ENCODE measurements around the gene ZNF354C. TPM values are rescaled to one million over a fixed set of nuclear protein-coding genes. Genes with fewer than 3 reads are reported as not detected.

Gene ZNF354C
- total and polyA plus RNA-seq, 2 of the 13 experiments (the other 11 are each of a cell fraction or from before 2014, with no cell fraction given), result 0.02 TPM; not detected in 1

GRCh38 chr5:179044765-179045164 lies 15.4 kb upstream of the ZNF354C start:
- in situ Hi-C loops (cut with HindIII; ENCODE audit: extremely low pct_ligation_motif_present, low pct_unique_long_range_greater_than_20kb) (no loop called here), intact Hi-C loops (cut with micrococcal nuclease; ENCODE audit: unreplicated experiment) (no loop called here)
- Histone ChIP-seq H3K4me1 (ENCODE audit: insufficient read depth, low read length) (no peaks in the 10 kb centered on the region), H3K4me3 (replicated peaks in 1 of 3; ENCODE audit: insufficient read depth in 1 of 3, low read depth in 2 of 3, low read length in 3 of 3) (no peak overlapping the region), H3K27ac (ENCODE audit: extremely low read length, insufficient read depth, low read length) (no peak overlapping the region), H2AFZ (ENCODE audit: low read length) (no peak overlapping the region), H3K79me2 (ENCODE audit: insufficient read depth, low read length) (no peaks in the 10 kb centered on the region), H3K4me2 (ENCODE audit: low read depth, low read length) (no peak overlapping the region), H3K9me3 (ENCODE audit: low read length) (peaks cover 58% of the 10 kb centered on the region), H3K27me3 (ENCODE audit: control insufficient read depth in 1 of 2, insufficient read depth in 2 of 2, low read length in 2 of 2) (no peaks in the 10 kb centered on the region; a peak in 1 of 5 replicates), H4K20me1 (ENCODE audit: insufficient read depth, low read length) (no peaks in the 10 kb centered on the region), H3K9ac (ENCODE audit: insufficient read depth, low read depth, low read length) (no peak overlapping the region), H3K36me3 (replicated peaks in 1 of 2; ENCODE audit: control insufficient read depth in 1 of 2, insufficient read depth in 2 of 2, low read length in 2 of 2) (no peaks in the 10 kb centered on the region)
- ChIA-PET CTCF (ENCODE audit: low intra/inter-chr PET ratio, low total read pairs) (no interaction called here), POLR2A (no interaction called here)
- FAIRE-seq (no peak), ATAC-seq (no peak), DNase-seq (ENCODE audit: low spot score) (no peak)
- BruUV-seq (replicated peaks), result no TSS peak
- WGBS (ENCODE audit: low lambda C conversion rate), result 0% methylated on average over 2 of the region's 2 CpGs
- no peak for TF ChIP-seq CREB1 (IDR thresholded peaks at IDR 0.05)
- TF ChIP-seq CREB1 (CRISPR knock-in tag; IDR thresholded peaks at IDR 0.05), result no peak

DNA sequence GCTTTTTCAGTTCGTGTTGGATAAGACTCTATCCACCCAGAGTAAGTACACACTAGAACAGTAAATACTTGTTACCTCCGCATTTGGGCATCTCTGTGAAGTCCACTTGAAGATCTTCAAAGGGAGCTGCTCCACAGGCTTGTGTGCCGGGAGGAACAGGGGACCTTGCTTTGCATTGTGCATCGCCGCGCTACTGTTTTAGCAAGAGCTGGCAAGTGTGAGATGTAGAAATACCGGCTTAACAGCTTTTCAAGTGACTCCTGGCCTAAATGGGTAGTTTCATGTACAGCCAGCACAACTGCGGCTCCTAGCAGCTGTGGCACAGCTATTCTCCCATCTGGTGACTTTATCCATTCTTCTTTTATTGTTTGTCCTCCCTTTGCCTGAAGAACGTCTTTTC lies 8.4 kb upstream of the ZNF354C start:
- Histone ChIP-seq H3K9me3 (ENCODE audit: low read length) (peaks cover 54% of the 10 kb centered on the region), H3K4me2 (ENCODE audit: low read depth, low read length) (no peak overlapping the region), H3K27ac (ENCODE audit: extremely low read length, insufficient read depth, low read length) (no peak overlapping the region), H3K9ac (ENCODE audit: insufficient read depth, low read depth, low read length) (no peak overlapping the region), H3K4me1 (ENCODE audit: insufficient read depth, low read length) (no peaks in the 10 kb centered on the region), H3K36me3 (replicated peaks in 1 of 2; ENCODE audit: control insufficient read depth in 1 of 2, insufficient read depth in 2 of 2, low read length in 2 of 2) (no peaks in the 10 kb centered on the region), H3K79me2 (ENCODE audit: insufficient read depth, low read length) (no peaks in the 10 kb centered on the region), H3K27me3 (ENCODE audit: control insufficient read depth in 1 of 2, insufficient read depth in 2 of 2, low read length in 2 of 2) (no peaks in the 10 kb centered on the region; a peak in 1 of 5 replicates), H3K4me3 (replicated peaks in 1 of 3; ENCODE audit: insufficient read depth in 1 of 3, low read depth in 2 of 3, low read length in 3 of 3) (no peak overlapping the region), H4K20me1 (ENCODE audit: insufficient read depth, low read length) (no peaks in the 10 kb centered on the region), H2AFZ (ENCODE audit: low read length) (no peak overlapping the region)
- ChIA-PET POLR2A (no interaction called here), CTCF (ENCODE audit: low intra/inter-chr PET ratio, low total read pairs) (no interaction called here)
- no peak for FAIRE-seq
- in situ Hi-C loops (cut with HindIII; ENCODE audit: extremely low pct_ligation_motif_present, low pct_unique_long_range_greater_than_20kb), result no loop called here
- WGBS (ENCODE audit: low lambda C conversion rate), result 46% methylated on average over 9 of the region's 9 CpGs
- ATAC-seq, result no peak
- no TSS peak for BruUV-seq (replicated peaks)
- intact Hi-C loops (cut with micrococcal nuclease; ENCODE audit: unreplicated experiment), result loop anchor here (5.0 kb wide), 1 partner anchor 311 kb away; no protein-coding TSS in a partner anchor
- DNase-seq (ENCODE audit: low spot score), result no peak
- TF ChIP-seq SOX13 (IDR thresholded peaks at IDR 0.05) (no peak), SOX13 (CRISPR knock-in tag; conservative IDR thresholded peaks at IDR 0.05 in 1 of 2, IDR thresholded peaks at IDR 0.05 in 1 of 2) (no peak), MYNN (CRISPR knock-in tag; IDR thresholded peaks at IDR 0.05; ENCODE audit: low read depth) (no peak), ZNF205 (CRISPR knock-in tag; IDR thresholded peaks at IDR 0.05) (no peak), ZMYM2 (CRISPR knock-in tag; IDR thresholded peaks at IDR 0.05) (no peak), ZNF577 (CRISPR knock-in tag; IDR thresholded peaks at IDR 0.05; ENCODE audit: borderline replicate concordance, low read depth) (no peak), DPF2 (CRISPR knock-in tag; IDR thresholded peaks at IDR 0.05; ENCODE audit: borderline replicate concordance, low read depth) (no peak), REL (CRISPR knock-in tag; conservative IDR thresholded peaks at IDR 0.05) (no peak), ZSCAN30 (CRISPR knock-in tag; IDR thresholded peaks at IDR 0.05) (no peak), ZSCAN21 (CRISPR knock-in tag; IDR thresholded peaks at IDR 0.05; ENCODE audit: borderline replicate concordance) (no peak)
- TF ChIP-seq, protein P1, sequence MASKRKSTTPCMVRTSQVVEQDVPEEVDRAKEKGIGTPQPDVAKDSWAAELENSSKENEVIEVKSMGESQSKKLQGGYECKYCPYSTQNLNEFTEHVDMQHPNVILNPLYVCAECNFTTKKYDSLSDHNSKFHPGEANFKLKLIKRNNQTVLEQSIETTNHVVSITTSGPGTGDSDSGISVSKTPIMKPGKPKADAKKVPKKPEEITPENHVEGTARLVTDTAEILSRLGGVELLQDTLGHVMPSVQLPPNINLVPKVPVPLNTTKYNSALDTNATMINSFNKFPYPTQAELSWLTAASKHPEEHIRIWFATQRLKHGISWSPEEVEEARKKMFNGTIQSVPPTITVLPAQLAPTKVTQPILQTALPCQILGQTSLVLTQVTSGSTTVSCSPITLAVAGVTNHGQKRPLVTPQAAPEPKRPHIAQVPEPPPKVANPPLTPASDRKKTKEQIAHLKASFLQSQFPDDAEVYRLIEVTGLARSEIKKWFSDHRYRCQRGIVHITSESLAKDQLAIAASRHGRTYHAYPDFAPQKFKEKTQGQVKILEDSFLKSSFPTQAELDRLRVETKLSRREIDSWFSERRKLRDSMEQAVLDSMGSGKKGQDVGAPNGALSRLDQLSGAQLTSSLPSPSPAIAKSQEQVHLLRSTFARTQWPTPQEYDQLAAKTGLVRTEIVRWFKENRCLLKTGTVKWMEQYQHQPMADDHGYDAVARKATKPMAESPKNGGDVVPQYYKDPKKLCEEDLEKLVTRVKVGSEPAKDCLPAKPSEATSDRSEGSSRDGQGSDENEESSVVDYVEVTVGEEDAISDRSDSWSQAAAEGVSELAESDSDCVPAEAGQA (IDR thresholded peaks at IDR 0.05; ENCODE audit: low read depth), result no peak
- TF ChIP-seq, protein P1 (CRISPR knock-in tag; IDR thresholded peaks at IDR 0.05; ENCODE audit: borderline replicate concordance), result no peak

Measured in HepG2 (cell line).